ENCODE data around the gene CCDC102A. TPM values are rescaled to one million over a fixed set of nuclear protein-coding genes. Genes with fewer than 3 reads are reported as not detected.

The CCDC102A gene
- polyA plus RNA-seq, 3 donors: not detected

DNA sequence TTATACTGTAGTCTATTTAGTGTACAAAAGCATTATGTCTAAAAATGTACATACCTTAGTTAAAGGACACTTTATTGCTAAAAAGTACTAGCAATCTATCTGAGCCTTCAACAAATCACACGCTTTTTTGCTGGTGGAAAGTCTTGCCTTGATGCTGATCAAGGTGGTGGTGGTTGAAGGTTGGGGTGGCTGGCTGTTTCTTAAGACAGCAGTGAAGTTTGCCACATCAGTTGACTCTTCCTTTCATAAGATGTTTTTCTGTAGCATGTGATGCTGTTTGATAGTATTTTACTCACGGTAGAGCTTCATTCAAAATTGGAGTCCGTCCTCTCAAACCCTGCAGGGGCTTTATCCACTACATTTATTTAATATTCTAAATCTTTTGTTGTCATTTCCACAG, 14.7 kb upstream of the CCDC102A start:
- H3K9me3 ChIP-seq (replicated peaks in 1 of 2; ENCODE audit: control insufficient read depth in 1 of 2, insufficient read depth in 1 of 2, low read length in 2 of 2): peaks cover 4 to 9% of the 10 kb centered on the region in 2 donors
- H3K79me2 ChIP-seq (ENCODE audit: insufficient read depth, low read length): no peaks in the 10 kb centered on the region
- intact Hi-C loops (cut with micrococcal nuclease): no loop called here
- H3K4me3 Mint-ChIP-seq: peak overlapping the region in 1 of 2 donors; percentile 23
- H3K9ac ChIP-seq (ENCODE audit: insufficient read depth, low read length, poor library complexity, severe bottlenecking): no peak overlapping the region
- no peak overlapping the region for H2AFZ ChIP-seq (ENCODE audit: insufficient read depth, low read depth, low read length, poor library complexity, severe bottlenecking)
- no peak for DNase-seq
- no peak overlapping the region for H3K27ac ChIP-seq (ENCODE audit: low read depth in 1 of 2, low read length in 2 of 2)
- peak overlapping the region in 1 of 7 donors; percentile 45 for H3K27ac Mint-ChIP-seq
- H4K20me1 ChIP-seq (ENCODE audit: insufficient read depth, low read length): no peaks in the 10 kb centered on the region
- H3K27me3 ChIP-seq (ENCODE audit: control insufficient read depth in 2 of 2, insufficient read depth in 2 of 2, low read length in 2 of 2): peaks cover 26 to 37% of the 10 kb centered on the region in 2 donors
- no CpG with 5 or more reads among the region's 3 CpGs for WGBS (ENCODE audit: insufficient coverage)
- H3K36me3 Mint-ChIP-seq: peaks cover 13 to 17% of the 10 kb centered on the region in 2 donors
- H3K36me3 ChIP-seq (replicated peaks in 1 of 2; ENCODE audit: control insufficient read depth in 1 of 2, insufficient read depth in 2 of 2, low read length in 2 of 2): no peaks in the 10 kb centered on the region
- H3K9me3 Mint-ChIP-seq: peaks cover 8 to 27% (median 16%) of the 10 kb centered on the region in 7 donors
- peaks cover 17% of the 10 kb centered on the region for H3K4me1 Mint-ChIP-seq
- H3K4me1 ChIP-seq (ENCODE audit: control insufficient read depth in 1 of 2, insufficient read depth in 2 of 2, low read length in 2 of 2): peaks cover 6 to 10% of the 10 kb centered on the region in 2 donors
- TF ChIP-seq, protein P1, sequence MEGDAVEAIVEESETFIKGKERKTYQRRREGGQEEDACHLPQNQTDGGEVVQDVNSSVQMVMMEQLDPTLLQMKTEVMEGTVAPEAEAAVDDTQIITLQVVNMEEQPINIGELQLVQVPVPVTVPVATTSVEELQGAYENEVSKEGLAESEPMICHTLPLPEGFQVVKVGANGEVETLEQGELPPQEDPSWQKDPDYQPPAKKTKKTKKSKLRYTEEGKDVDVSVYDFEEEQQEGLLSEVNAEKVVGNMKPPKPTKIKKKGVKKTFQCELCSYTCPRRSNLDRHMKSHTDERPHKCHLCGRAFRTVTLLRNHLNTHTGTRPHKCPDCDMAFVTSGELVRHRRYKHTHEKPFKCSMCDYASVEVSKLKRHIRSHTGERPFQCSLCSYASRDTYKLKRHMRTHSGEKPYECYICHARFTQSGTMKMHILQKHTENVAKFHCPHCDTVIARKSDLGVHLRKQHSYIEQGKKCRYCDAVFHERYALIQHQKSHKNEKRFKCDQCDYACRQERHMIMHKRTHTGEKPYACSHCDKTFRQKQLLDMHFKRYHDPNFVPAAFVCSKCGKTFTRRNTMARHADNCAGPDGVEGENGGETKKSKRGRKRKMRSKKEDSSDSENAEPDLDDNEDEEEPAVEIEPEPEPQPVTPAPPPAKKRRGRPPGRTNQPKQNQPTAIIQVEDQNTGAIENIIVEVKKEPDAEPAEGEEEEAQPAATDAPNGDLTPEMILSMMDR (IDR thresholded peaks at IDR 0.05): no peak
- H3K4me3 ChIP-seq (replicated peaks in 1 of 3; ENCODE audit: low read depth in 2 of 3, low read length in 3 of 3): no peak overlapping the region
- H3K4me2 ChIP-seq (replicated peaks; ENCODE audit: extremely low read depth, low read length, poor library complexity, severe bottlenecking): no peak overlapping the region
- H3K27me3 Mint-ChIP-seq (ENCODE audit: low read depth in 3 of 3): peaks cover 33 to 58% (median 51%) of the 10 kb centered on the region in 3 donors

DNA sequence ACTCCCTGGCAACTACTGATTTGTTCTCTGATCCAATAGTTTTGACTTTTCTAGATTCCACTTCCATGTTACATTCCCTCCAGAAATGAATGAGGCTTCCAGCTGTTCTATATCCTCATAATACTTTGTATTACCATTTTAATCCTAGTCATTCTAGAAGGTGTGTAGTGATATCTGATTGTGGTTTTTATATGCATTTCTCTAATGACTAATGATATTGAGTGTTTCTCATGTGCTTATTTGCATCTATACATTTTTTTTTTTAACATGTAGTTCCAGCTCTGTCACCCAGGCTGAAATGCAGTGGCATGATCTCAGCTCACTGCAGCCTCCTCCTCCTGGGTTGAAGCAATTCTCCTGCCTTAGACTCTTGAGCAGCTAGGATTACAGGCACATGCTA, 13.4 kb upstream of the CCDC102A start:
- Mint-ChIP-seq H3K27ac (peak overlapping the region in 1 of 7 donors; percentile 38), H3K27me3 (ENCODE audit: low read depth in 3 of 3) (peaks cover 41 to 64% (median 64%) of the 10 kb centered on the region in 3 donors), H3K4me3 (peak overlapping the region in 1 of 2 donors; percentile 73), H3K4me1 (peaks cover 28% of the 10 kb centered on the region), H3K9me3 (peaks cover 3 to 17% (median 7%) of the 10 kb centered on the region in 7 donors), H3K36me3 (peaks cover 9 to 18% of the 10 kb centered on the region in 2 donors)
- Histone ChIP-seq H3K4me1 (ENCODE audit: control insufficient read depth in 1 of 2, insufficient read depth in 2 of 2, low read length in 2 of 2) (peaks cover 15 to 21% of the 10 kb centered on the region in 2 donors), H3K9ac (ENCODE audit: insufficient read depth, low read length, poor library complexity, severe bottlenecking) (no peak overlapping the region), H3K79me2 (ENCODE audit: insufficient read depth, low read length) (no peaks in the 10 kb centered on the region), H3K27ac (ENCODE audit: low read depth in 1 of 2, low read length in 2 of 2) (no peak overlapping the region), H4K20me1 (ENCODE audit: insufficient read depth, low read length) (no peaks in the 10 kb centered on the region), H3K9me3 (replicated peaks in 1 of 2; ENCODE audit: control insufficient read depth in 1 of 2, insufficient read depth in 1 of 2, low read length in 2 of 2) (no peaks in the 10 kb centered on the region), H3K36me3 (replicated peaks in 1 of 2; ENCODE audit: control insufficient read depth in 1 of 2, insufficient read depth in 2 of 2, low read length in 2 of 2) (no peaks in the 10 kb centered on the region), H3K27me3 (ENCODE audit: control insufficient read depth in 2 of 2, insufficient read depth in 2 of 2, low read length in 2 of 2) (peaks cover 27 to 47% of the 10 kb centered on the region in 2 donors), H2AFZ (ENCODE audit: insufficient read depth, low read depth, low read length, poor library complexity, severe bottlenecking) (no peak overlapping the region), H3K4me2 (replicated peaks; ENCODE audit: extremely low read depth, low read length, poor library complexity, severe bottlenecking) (no peak overlapping the region), H3K4me3 (replicated peaks in 1 of 3; ENCODE audit: low read depth in 2 of 3, low read length in 3 of 3) (no peak overlapping the region)
- TF ChIP-seq, protein P1 (IDR thresholded peaks at IDR 0.05): no peak
- DNase-seq: no peak
- intact Hi-C loops (cut with micrococcal nuclease): no loop called here
